Body of pancreas (tissue), 4 donors: Measurements from ENCODE around the gene UMPS.

Experiments
- CTCF ChIP-seq, 7 experiments: fragments of 450-650 bp in 4 of 7; fragments of 200-600 bp in 3 of 7; sonication (generic) in 3 of 7; IDR thresholded peaks; one replicate each; pipeline ENCODE4 v1.5.1; 2016 to 2019; ENCODE audit warnings: antibody characterized with exemption in 7 of 7
- POLR2A ChIP-seq, 3 donors: fragments of 450-650 bp; IDR thresholded peaks; one replicate each; pipeline ENCODE4 v1.6.1; 2016; ENCODE audit warnings: antibody characterized with exemption in 3 of 3, mild to moderate bottlenecking in 2 of 3

- TF ChIP-seq POLR2A (IDR thresholded peaks at IDR 0.05) (peak in 2 of 3 donors; percentile 17 to 22), CTCF (IDR thresholded peaks at IDR 0.05) (no peak)
Measured at GRCh38 chr3:124699686-124700396, 30.4 kb upstream of the UMPS start.
